ENCODE measurements around the gene RPL18.
A peak's percentile ranks its signal among the peaks of the same experiment; 100 is the strongest.
"Not testable (repeated sequence)": the region's sequence is repeated elsewhere in the genome, so short reads cannot be mapped to it uniquely, and the experiment has no call there.

Gene RPL18

GRCh38 chr19:48618916-48619691 is at the start of gene RPL18, which contains the start of gene SPHK2:
Gene RPL18, minus strand, starts transcription at chr19:48619178. Its CDS starts 35 bp downstream, at chr19:48619143.
Gene SPHK2, plus strand, starts transcription at chr19:48619506. Its CDS starts 1,009 bp downstream, at chr19:48620515.
- DNase-seq (ENCODE audit: low read depth, low spot score), result peak; percentile 100

DNA sequence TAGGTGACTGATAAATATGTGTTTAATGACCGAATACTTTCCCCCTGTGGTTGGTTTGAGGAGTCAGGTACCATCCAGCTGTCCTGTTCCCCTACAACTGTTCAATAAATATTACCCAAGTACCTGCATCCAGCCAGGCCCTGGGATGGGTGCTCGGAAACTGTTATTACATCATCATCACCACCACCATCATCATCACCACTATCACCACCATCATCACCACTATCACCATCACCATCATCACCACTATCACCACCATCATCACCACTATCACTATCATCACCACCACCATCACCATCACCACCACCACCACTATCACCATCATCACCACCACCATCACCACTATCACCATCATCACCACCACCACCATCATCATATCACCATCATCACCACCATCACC is 49.8 kb upstream of the RPL18 start:
- no peak for DNase-seq (ENCODE audit: low read depth, low spot score)

DNA sequence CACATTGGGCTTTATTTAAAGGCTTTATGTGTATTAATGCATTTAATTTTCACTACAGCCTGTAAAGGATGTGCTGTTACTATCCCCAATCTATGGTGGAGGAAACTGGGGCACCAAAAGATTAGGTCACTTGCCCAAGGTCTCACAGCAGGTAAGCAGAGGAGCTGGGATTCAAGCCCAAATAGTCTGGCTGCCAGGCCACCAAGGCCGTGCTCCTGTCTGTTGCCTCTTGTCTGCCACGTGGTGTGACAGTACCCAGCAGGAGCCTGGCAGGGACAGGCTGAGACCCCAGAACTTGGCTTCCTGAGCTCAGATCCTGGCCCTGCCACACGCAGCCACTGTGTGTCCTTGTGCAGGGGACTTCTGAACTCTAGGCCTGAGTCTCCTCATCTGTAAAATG is 49.4 kb upstream of the RPL18 start:
- DNase-seq (ENCODE audit: low read depth, low spot score), result no peak

DNA sequence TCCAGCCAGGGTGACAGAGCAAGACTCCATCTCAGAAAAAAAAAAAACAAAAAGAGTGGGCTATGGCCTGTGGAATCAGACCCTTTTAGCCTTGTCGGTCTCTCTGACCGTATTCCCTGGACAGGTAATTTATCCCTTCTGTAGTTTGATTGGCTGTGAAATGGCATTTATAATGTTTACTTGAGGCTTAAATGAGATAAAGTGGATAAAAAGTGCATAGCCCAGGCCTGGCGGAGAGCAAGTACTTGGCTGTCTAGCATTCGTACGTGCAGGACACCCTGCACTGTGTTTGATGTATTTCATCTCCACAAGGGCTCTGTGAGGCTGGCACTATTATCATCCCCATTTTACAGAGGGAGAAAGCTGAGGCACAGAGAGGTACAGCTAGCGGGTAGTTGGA is 46.8 kb upstream of the RPL18 start:
- DNase-seq (ENCODE audit: low read depth, low spot score), result no peak

DNA sequence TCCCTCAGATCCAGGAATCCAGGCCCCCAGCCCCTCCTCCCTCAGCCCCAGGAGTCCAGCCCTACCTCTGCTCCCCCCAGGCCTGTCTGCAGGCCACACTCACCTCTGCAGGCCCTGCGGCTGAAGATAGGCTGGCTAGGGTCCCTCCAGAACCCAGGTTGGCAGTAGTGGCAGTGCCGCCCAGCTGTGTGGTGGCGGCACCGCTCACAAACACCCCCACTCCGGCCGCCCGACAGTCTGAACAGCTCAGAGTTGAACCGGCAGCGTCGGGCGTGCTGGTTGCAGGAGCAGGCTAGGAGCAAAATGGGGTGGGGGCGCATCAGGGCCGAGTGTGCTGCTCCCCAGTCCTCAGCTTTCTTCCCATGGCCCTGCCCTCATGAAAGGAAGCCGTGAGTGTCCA is 45.5 kb upstream of the RPL18 start:
- DNase-seq (ENCODE audit: low read depth, low spot score), result no peak

DNA sequence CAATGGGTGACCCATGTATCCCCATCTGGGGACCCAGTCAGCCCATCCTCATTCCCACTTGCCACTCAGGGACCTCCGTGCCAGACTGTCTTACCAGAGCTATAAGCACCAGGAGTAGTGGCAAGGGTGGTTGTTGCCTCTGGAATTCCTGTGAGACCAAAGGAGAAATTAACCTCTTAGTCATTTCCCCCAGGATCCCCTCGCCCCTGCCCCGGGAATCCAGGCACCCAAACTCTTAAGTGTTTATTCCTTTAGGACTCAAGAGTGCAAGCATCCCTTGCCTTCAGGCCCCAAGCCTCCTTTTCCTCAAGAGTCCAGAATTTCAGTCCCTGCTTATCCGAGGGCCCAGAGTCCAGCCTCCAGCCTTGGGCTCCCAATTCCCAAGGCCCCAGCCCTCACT is 44.7 kb upstream of the RPL18 start:
- DNase-seq (ENCODE audit: low read depth, low spot score), result no peak

DNA sequence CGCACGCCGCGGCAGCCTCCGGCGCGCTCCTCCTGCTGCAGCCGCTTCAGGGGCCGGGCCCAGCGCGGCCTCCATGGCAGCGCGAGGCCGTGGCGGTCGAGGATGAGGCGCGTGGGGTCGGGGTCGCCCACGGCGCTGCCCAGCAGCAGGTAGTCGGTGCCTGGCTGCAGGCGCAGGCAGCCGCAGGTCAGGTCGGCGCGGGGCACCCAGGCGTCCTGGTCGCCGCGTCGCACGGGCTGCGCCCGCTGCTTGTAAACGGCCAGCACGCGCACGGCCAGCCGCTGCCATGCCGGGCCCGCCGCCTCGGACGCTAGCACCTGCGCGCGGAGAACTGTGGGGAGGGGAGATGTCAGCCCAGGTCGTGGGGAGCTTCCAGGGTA is 42.7 kb upstream of the RPL18 start:
- DNase-seq (ENCODE audit: low read depth, low spot score), result no peak

GRCh38 chr19:48660852-48661710 is 42.1 kb upstream of the RPL18 start:
- DNase-seq (ENCODE audit: low read depth, low spot score), result peak; percentile 90

DNA sequence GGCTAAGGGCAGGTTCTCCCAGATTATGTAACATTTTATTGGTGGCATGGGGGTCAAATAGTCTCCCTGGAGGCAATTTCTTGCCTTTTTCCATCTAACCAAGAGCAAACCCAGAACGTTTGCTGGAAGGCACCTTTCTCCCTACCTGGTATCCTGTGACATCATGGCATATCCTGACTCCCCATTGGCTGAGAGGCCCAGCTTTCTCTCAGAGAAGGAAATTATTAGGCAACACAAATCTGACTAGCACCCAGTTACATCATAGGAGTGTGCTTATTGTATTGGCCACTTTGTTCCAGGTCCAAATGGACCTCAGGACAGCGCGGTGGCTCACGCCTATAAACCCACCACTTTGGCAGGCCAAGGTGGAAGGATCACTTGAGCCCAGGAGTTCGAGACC is 40.8 kb upstream of the RPL18 start:
- DNase-seq (ENCODE audit: low read depth, low spot score), result peak; percentile 17

DNA sequence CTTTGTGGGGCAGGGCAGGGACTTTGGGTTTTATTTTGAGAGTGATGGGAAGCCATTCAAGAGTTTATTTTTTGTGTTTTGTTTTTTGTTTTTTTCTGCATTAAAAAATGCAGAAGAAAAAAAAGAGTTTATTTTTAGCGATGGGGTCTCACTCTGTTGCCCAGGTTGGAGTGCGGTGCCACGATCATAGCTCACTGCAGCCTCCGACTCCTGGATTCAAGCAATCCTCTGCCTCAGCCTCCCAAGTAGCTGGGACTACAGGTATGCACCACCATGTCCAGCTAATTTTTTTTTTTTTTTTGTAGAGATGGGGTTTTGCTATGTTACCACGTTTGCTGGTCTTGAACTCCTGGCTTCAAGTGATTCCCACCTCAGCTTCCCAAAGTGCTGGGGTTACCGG is 39.5 kb upstream of the RPL18 start:
- no peak for DNase-seq (ENCODE audit: low read depth, low spot score)

- not testable (repeated sequence) for DNase-seq (ENCODE audit: low read depth, low spot score)
Measured at GRCh38 chr19:48657828-48658227, 38.9 kb upstream of the RPL18 start.

- peak; percentile 92 for DNase-seq (ENCODE audit: low read depth, low spot score)
Measured at GRCh38 chr19:48656840-48657474, 38.0 kb upstream of the RPL18 start.

GRCh38 chr19:48654299-48655059 is 35.5 kb upstream of the RPL18 start:
- peak; percentile 24 for DNase-seq (ENCODE audit: low read depth, low spot score)

GRCh38 chr19:48651683-48652048 is 32.7 kb upstream of the RPL18 start:
- DNase-seq (ENCODE audit: low read depth, low spot score), result no peak

GRCh38 chr19:48650974-48651682 is 32.1 kb upstream of the RPL18 start:
- no peak for DNase-seq (ENCODE audit: low read depth, low spot score)

- DNase-seq (ENCODE audit: low read depth, low spot score), result no peak
Measured at GRCh38 chr19:48648134-48648533, 29.2 kb upstream of the RPL18 start.

- DNase-seq (ENCODE audit: low read depth, low spot score), result no peak
Measured at GRCh38 chr19:48646722-48647216, 27.8 kb upstream of the RPL18 start.

- DNase-seq (ENCODE audit: low read depth, low spot score), result peak; percentile 94
Measured at GRCh38 chr19:48646001-48646721, 27.2 kb upstream of the RPL18 start, which contains the start of gene CA11. Gene CA11, minus strand, starts transcription at chr19:48646187. Its CDS starts 555 bp downstream, at chr19:48645632.

DNA sequence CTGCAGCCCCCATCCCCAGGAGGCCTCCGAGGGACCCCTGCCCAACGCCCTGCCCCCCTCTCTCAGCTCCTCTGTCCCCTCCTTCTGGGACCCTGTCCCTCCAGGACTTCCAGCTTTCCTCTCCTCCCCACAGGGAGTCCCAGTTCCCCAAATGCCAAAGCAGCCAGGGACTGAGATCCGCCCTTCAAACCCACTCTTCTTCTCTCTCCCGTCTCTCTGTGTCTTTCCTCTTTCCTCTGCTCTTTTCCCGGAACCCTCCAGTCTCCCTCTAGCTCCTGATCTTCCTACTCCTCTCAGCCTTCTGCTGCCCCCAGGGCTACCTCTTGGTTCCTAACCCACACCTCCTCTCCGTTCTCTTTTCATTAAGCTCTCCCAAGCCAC is 26.6 kb upstream of the RPL18 start:
- no peak for DNase-seq (ENCODE audit: low read depth, low spot score)

Measured in astrocyte of the hippocampus (primary cell).